Stimulated activated CD8-positive, alpha-beta memory T cell treated with anti-CD3 and anti-CD28 coated beads, Interleukin-15, amount 100 ng/mL, for 4 hours (primary cell): Measurements from ENCODE around the gene POLR1E.
"Not testable (repeated sequence)": the region's sequence is repeated elsewhere in the genome, so short reads cannot be mapped to it uniquely, and the experiment has no call there.

ENCODE experiments used
- DNase-seq, 2 donors: peaks; one replicate each; pipeline ENCODE4 v3.0.0-alpha.2; 2020; ENCODE audit warnings: low read depth in 2 of 2

Gene POLR1E

DNA sequence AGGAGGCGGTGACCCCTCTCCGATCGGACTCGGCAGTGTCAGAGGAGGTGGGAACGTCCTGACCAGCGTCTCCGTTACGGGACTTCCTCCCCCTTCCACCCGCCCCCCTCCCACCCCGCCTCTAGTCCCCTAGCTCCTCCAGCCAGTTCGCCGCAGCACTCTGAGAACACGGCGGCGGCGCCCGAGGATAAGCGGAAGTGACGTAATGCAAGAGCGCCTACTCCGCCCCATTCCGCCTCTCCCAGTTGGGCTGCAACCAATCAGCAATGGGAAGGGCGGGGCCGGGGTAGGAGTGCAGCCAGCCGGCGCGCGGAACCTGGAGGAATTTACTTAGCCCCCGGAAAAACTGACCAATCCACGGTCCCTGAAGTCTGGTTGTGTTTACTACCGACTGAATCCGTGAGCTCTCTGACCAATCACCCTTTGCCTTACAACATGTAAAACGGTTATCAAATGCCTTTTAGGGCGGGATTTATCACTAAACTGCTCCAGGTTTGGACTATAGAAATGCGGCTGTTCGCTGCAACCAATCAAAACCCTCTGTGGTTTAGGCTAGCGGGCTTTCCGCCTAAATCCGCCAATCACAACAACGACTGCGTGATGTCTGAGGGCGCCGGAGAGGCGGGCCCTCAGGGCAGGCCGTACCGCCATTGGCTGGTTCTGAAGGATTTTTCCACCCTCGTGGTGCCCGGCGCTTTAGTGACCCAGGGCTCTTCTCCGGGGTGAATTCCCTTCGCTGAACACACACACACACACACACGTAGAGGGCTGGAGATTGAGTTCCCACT, 20.3 kb upstream of the POLR1E start, which contains the start of gene ZBTB5:
TSS of gene ZBTB5 (minus strand) at position 202 of the 788 bp plus-strand sequence. CDS start 22,899 bp downstream, outside the sequence.
- peak; percentile 98 to 99 for DNase-seq

DNA sequence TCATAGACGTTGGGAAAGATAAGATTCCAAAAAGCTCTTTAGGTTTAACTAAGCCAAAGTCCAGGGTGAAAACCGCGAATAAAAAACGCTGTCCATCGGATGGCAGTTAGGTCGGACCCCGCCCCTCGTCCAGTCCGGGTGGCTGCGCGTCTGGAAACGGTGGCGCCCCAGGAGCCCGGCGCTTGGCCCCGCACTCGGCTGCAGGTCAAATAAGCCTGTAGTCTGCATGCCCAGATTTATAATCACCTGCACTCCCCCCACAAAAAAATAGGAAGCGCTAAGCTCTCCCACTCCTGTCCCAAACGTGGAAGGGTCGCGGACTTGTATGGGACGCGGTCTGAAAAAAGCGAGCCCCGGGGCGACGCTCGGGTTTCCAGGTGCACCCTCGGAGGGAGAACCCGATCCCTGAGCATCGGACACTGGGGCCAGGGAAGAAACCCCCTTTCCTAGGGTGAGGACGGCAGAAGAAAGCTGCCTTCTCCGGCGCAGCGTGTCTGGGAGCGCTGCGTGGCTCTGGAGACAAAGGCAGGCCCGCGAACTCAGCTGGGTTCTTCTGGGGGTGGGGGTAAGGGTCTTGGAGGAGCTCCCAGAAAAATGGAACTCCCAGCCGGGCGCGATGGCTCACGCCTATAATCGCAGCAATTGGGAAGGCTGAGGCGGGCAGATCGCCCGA, 19.6 kb upstream of the POLR1E start:
- DNase-seq = no peak

- DNase-seq = not testable (repeated sequence)
Observed at GRCh38 chr9:37467530-37467929, 18.2 kb upstream of the POLR1E start.

GRCh38 chr9:37468620-37469019, 17.1 kb upstream of the POLR1E start:
- DNase-seq = no peak

GRCh38 chr9:37471942-37472684, 13.6 kb upstream of the POLR1E start:
- DNase-seq = no peak

GRCh38 chr9:37473982-37474381, 11.8 kb upstream of the POLR1E start:
- not testable (repeated sequence) for DNase-seq

DNA sequence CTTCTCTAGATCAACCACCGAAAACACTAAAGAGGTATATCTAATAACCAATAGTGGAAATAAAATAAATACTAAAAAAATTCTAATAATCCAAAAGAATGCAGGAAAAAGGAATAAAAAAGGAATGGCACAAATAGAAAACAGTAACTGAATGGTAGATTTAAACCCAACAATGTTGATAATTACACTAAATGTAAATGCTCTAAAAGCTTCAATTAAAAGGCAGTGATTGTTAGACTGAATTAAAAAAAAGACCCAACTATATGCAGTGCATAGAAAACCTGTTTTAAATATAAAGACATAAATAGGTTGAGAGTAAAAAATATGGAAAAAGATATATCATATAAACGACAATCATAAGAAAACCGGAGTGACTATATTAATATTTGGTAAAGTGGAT, 11.3 kb upstream of the POLR1E start:
- no peak for DNase-seq

DNA sequence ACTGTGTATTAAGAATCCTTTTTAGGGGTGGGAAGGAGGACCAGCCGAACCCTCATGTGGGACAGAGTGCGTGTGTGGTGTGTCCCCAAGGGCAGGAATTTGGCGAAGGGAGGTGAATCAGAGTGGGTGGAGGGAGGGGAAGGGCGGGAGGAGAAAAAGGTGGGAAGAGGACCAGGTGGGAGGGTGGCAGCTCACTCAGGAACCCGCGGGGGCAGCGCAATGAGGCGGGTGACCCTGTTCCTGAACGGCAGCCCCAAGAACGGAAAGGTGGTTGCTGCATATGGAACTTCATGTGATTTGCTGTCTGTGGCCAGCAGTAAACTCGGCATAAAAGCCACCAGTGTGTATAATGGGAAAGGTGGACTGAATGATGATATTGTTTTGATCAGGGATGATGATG, 8.8 kb upstream of the POLR1E start:
- no peak for DNase-seq

DNA sequence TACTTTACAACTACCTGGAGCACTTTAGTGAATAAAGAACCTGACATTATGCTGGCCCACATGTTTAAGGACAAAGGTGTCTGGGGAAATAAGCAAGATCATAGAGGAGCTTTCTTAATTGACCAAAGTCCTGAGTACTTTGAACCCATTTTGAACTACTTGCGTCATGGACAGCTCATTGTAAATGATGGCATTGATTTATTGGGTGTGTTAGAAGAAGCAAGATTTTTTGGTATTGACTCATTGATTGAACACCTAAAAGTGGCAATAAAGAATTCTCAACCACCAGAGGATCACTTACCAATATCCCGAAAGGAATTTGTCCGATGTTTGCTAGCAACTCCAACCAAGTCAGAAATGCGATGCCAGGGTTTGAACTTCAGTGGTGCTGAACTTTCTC, 8.3 kb upstream of the POLR1E start:
- not testable (repeated sequence) for DNase-seq

DNA sequence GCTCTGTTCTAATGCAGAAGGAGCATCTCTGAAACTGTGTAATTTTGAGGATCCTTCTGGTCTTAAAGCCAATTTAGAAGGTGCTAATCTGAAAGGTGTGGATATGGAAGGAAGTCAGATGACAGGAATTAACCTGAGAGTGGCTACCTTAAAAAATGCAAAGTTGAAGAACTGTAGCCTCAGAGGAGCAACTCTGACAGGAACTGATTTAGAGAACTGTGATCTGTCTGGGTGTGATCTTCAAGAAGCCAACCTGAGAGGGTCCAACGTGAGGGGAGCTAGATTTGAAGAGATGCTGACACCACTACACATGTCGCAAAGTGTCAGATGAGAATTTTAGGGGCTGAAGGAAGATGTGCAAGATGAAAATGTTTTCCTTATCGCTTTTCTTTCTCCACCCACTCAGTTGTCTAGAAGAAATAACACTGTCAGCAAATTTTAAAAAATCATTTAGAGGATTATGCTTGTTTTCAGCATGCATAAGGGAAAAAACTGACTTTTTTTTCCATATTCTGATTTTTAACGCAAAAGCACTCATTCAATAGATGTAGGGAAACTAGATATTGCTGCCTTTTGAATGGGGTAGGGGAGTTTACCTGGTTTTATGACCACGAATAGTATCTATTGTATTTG, 7.6 kb upstream of the POLR1E start:
- not testable (repeated sequence) for DNase-seq

DNA sequence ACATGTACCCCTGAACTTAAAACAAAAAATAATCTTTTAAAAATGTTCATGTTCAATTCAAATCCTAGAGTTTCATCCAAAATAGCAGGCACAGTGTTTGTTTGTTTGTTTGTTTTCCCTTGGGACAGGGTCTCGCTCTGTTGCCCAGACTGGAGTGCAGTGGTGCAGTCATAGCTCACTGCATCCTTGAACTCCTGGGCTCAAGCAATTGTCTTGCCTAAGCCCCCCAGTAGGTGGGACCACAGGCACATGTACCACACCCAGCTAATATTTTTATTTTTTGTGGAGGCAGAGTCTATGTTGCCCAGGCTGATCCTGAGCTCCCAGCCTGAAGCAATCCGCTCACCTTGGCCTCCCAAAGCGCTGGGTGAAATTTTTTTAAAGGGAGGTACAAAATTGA, 5.0 kb upstream of the POLR1E start:
- DNase-seq = no peak

- DNase-seq = no peak
Observed at GRCh38 chr9:37486256-37486615, 488 bp downstream of the POLR1E start.

DNA sequence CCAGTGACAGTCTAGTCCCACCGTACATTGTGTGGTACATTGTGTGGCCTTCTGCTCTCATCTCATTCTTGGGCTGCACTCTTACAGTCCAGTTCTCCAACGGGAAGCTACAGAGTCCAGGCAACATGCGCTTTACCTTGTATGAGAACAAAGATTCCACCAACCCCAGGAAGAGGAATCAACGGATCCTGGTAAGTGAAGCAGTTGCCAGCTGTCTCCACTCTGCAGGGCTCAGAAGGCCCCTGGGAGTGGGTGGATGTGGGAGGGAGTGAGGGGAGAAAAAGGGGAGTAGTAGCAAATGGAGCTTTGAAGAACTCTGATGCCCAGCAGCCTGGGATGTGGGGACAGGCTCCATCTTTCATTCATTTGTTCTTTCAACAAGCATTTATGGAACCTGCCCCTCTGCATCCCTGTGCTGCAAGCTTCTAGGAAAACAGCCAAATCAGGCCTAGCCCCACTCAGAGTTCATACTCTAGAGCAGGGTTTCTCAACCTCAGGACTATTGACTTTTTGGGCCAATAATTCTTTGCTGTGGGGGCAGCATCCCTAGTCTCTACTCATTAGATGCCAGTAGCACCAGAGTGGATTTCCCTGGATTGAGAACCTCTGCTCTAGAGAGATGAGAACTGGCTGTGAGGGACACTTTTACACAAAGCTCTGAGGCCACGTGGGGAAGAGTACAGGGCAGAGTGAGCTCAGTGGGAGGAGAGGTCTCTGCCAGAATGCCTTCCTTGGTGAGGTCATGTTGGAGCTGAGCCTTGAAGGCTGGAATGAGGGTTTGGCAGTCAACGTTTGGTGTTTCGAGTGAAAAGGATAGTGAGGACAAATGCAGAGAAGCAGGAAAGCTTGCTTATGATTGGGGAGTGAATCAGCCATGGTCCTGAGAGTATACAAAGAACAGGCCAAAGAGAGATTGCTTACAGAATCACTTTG, 1.1 kb downstream of the POLR1E start:
- DNase-seq = no peak

DNA sequence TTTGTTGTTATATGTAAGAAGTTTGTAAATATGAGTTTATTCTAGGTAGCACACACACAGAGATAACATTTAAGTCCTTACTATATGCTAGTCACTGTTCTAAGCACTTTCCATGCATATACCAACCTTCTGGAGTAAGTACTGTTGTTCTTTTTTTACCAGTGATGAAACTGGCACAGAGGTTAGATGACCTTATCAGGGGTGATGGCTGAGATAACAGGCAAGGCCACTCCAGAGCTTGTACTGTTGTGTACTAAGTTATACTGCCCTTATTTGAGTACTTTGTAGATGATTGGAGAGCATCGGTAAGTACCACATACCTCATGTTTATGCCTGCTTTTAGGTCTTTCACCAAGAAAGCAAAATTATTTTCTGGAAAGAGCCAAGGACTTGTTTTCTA, 6.2 kb downstream of the POLR1E start:
- no peak for DNase-seq

- DNase-seq = no peak
Observed at GRCh38 chr9:37495571-37495970, 9.8 kb downstream of the POLR1E start.

GRCh38 chr9:37496020-37496419, 10.3 kb downstream of the POLR1E start:
- DNase-seq = no peak

DNA sequence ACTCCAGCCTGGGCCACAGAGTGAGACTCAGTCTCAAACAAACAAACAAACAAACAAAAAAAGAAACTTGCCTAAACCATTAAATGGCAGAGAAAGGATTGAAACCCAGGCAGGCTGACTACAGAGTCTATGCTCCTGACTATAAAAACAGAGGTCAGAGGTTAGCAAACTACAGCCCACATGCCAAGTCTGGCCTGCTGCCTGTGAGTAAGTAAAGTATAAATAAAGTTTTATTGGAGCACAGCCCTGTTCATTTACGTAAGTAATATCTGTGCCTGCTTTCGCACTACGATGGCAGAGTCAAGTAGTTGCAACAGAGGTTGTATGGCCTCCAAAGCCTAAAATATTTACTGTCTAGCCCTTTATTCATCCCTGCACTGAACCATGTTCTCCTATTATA, 11.6 kb downstream of the POLR1E start:
- no peak for DNase-seq

- DNase-seq = no peak
Observed at GRCh38 chr9:37498457-37498856, 12.7 kb downstream of the POLR1E start.

DNA sequence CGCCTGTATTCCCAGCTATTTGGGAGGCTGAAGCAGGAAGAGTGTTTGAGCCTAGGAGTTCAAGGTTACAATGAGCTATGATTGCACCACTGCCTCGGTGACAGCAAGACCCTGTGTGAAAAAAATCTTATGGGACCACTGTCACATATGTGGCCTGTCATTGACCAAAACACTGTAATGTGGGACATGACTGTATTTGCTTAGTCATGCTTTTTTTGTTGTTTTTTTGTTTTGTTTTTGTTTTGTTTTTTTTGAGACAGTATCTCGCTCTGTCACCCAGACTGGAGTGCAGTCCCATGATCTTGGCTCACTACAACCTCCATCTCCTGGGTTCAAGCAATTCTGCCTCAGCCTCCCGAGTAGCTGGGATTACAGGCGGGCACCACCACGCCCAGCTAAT, 13.5 kb downstream of the POLR1E start:
- no peak for DNase-seq

- DNase-seq = no peak
Observed at GRCh38 chr9:37501957-37502596, 16.3 kb downstream of the POLR1E start.

DNA sequence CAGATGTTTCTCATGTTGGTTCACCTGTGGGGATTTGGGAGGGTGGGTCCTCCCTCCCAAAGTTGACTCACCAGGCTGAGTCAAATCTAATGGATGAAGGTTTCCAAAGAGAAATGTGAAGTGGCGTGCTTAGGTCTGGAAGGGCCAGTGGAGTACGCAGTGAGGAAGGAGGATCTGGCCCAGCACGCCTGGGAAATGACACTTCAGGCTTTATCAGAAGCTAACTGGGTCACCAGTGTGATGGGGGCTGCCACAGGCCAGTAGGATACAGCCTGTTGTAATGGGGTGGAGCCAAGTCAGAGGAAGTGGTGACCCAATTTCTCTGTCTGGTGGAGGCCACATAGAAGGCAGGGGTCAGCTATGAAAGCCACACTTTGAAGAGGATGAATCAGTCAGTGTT, 18.0 kb downstream of the POLR1E start:
- DNase-seq = peak in 1 of 2 donors; percentile 24
